ENCODE data around the gene FAM241B.

Gene FAM241B

GRCh38 chr10:69650589-69651261 is 20.7 kb downstream of the FAM241B start:
- no peak for TF ChIP-seq CTCF (IDR thresholded peaks at IDR 0.05; ENCODE audit: insufficient read depth, missing control alignments)
- no peak for FAIRE-seq
- no peak for DNase-seq (ENCODE audit: insufficient read length, low spot score)

GRCh38 chr10:69651362-69651761 is 21.3 kb downstream of the FAM241B start:
- TF ChIP-seq CTCF (IDR thresholded peaks at IDR 0.05; ENCODE audit: insufficient read depth, missing control alignments), result no peak
- FAIRE-seq, result no peak
- no peak for DNase-seq (ENCODE audit: insufficient read length, low spot score)

- no peak for TF ChIP-seq CTCF (IDR thresholded peaks at IDR 0.05; ENCODE audit: insufficient read depth, missing control alignments)
- FAIRE-seq (no peak), DNase-seq (ENCODE audit: insufficient read length, low spot score) (no peak)
These were observed 22.2 kb downstream of the FAM241B start for GRCh38 chr10:69652111-69652856.

GRCh38 chr10:69652857-69653199 is 22.8 kb downstream of the FAM241B start:
- no peak for TF ChIP-seq CTCF (IDR thresholded peaks at IDR 0.05; ENCODE audit: insufficient read depth, missing control alignments)
- FAIRE-seq (no peak), DNase-seq (ENCODE audit: insufficient read length, low spot score) (no peak)

- TF ChIP-seq CTCF (IDR thresholded peaks at IDR 0.05; ENCODE audit: insufficient read depth, missing control alignments), result no peak
- FAIRE-seq (no peak), DNase-seq (ENCODE audit: insufficient read length, low spot score) (no peak)
These were observed 23.5 kb downstream of the FAM241B start for GRCh38 chr10:69653561-69653960.

- no peak for FAIRE-seq
- DNase-seq (ENCODE audit: insufficient read length, low spot score), result no peak
- no peak for TF ChIP-seq CTCF (IDR thresholded peaks at IDR 0.05; ENCODE audit: insufficient read depth, missing control alignments)
These were observed 25.2 kb downstream of the FAM241B start for GRCh38 chr10:69655124-69655867.

Measured in D721Med (cell line).